ENCODE measurements around the gene FAM110D. TPM values are rescaled to one million over a fixed set of nuclear protein-coding genes. Genes with fewer than 3 reads are reported as not detected.

Gene FAM110D
- total RNA-seq, 1 experiment from 2014 or later: 0.05 TPM

DNA sequence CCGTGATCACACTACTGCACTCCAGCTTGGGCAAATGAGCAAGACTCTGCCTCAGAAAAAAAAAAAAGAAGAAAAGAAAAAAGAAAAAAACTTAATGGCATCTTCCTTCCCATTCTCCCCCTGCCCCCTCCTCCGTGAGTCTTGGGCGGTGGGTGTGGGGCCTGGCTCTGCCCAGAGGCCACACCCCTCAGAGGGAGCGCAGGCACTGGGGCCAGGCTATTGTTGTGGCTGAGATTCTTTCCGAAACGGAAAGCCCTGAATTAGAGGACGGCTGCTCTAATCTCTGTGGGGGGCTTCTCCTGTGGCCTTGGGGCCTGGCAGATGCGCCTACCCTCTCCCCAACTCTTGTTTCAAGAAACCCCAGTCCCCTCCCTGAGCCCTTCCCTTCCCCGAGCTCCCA, 4.1 kb upstream of the FAM110D start:
- H3K36me3 ChIP-seq (ENCODE audit: control insufficient read depth, insufficient read depth, low read length): no peaks in the 10 kb centered on the region
- H3K4me1 ChIP-seq (ENCODE audit: control insufficient read depth, insufficient read depth, low read length): no peaks in the 10 kb centered on the region; the same call in 1 of the 2 replicates
- H3K27ac ChIP-seq (ENCODE audit: low read length): no peak overlapping the region
- in situ Hi-C loops (cut with HindIII; ENCODE audit: low pct_unique_long_range_greater_than_20kb, low sequenced_read_pairs): no loop called here
- ChIA-PET CTCF (no interaction called here), POLR2A (no interaction called here)
- no peaks in the 10 kb centered on the region for H3K27me3 ChIP-seq (ENCODE audit: control insufficient read depth, insufficient read depth, low read length)
- H3K9me3 ChIP-seq (ENCODE audit: control insufficient read depth, insufficient read depth, low read depth, low read length): no peaks in the 10 kb centered on the region
- intact Hi-C loops (cut with micrococcal nuclease; ENCODE audit: unreplicated experiment): no loop called here
- no peak overlapping the region for H3K4me3 ChIP-seq (ENCODE audit: low read depth in 2 of 2, low read length in 2 of 2)
- TF ChIP-seq, protein P1, sequence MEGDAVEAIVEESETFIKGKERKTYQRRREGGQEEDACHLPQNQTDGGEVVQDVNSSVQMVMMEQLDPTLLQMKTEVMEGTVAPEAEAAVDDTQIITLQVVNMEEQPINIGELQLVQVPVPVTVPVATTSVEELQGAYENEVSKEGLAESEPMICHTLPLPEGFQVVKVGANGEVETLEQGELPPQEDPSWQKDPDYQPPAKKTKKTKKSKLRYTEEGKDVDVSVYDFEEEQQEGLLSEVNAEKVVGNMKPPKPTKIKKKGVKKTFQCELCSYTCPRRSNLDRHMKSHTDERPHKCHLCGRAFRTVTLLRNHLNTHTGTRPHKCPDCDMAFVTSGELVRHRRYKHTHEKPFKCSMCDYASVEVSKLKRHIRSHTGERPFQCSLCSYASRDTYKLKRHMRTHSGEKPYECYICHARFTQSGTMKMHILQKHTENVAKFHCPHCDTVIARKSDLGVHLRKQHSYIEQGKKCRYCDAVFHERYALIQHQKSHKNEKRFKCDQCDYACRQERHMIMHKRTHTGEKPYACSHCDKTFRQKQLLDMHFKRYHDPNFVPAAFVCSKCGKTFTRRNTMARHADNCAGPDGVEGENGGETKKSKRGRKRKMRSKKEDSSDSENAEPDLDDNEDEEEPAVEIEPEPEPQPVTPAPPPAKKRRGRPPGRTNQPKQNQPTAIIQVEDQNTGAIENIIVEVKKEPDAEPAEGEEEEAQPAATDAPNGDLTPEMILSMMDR (IDR thresholded peaks at IDR 0.05): no peak
- no peak for TF ChIP-seq SIN3A (IDR thresholded peaks at IDR 0.05; ENCODE audit: borderline replicate concordance, insufficient read depth, low read depth, low read length)
- TF ChIP-seq, protein P2, sequence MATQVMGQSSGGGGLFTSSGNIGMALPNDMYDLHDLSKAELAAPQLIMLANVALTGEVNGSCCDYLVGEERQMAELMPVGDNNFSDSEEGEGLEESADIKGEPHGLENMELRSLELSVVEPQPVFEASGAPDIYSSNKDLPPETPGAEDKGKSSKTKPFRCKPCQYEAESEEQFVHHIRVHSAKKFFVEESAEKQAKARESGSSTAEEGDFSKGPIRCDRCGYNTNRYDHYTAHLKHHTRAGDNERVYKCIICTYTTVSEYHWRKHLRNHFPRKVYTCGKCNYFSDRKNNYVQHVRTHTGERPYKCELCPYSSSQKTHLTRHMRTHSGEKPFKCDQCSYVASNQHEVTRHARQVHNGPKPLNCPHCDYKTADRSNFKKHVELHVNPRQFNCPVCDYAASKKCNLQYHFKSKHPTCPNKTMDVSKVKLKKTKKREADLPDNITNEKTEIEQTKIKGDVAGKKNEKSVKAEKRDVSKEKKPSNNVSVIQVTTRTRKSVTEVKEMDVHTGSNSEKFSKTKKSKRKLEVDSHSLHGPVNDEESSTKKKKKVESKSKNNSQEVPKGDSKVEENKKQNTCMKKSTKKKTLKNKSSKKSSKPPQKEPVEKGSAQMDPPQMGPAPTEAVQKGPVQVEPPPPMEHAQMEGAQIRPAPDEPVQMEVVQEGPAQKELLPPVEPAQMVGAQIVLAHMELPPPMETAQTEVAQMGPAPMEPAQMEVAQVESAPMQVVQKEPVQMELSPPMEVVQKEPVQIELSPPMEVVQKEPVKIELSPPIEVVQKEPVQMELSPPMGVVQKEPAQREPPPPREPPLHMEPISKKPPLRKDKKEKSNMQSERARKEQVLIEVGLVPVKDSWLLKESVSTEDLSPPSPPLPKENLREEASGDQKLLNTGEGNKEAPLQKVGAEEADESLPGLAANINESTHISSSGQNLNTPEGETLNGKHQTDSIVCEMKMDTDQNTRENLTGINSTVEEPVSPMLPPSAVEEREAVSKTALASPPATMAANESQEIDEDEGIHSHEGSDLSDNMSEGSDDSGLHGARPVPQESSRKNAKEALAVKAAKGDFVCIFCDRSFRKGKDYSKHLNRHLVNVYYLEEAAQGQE (IDR thresholded peaks at IDR 0.05; ENCODE audit: insufficient read depth in 1 of 2, low read depth in 2 of 2, low read length in 1 of 2): no peak
- BruUV-seq (replicated peaks): no TSS peak
- DNase-seq (ENCODE audit: low read depth, low spot score): no peak
- no peak for ATAC-seq

DNA sequence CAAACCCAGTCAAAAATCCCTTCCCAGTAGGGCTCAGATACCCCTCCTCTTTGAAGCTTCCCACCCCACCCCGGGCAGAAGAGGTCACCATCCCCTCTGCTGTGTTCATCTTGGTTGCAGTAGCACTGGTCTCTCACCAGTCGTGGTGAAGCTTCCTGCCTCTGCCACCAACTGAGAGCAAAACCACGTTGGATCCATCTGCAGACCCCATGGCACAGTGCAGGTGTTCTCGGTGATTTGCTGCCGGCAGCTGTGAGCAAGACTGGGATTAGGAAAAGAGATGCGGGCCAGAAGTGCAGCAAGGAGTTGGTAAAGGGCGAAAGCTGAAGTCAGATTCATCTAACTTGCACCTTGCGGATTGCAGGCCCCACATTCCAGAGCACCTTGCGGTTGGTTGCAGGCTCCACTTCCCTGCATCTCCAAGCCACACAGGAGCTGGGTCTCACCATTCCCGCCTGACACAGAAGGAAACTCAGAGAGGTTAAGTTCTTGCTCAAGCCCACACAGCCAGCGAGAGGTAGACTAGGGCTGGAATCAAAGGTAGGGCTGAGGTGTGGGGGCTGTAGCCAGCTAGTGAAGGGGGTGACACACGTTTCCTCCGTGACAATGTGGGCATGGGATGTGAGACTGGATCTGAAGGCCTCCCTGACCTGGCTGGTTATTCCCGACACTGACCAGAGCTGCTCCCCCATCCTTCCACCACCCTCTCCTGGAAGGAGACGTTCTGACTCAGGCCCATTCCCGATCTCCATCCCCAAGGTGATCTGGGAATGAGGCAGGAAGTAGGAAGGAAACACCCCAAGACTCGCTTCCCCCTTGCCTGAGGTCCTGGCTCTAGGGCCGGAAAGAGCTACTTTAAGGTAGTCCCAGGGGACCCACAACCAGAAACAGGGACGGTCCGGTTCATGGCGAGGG, 3.3 kb upstream of the FAM110D start:
- no peak for ATAC-seq
- Histone ChIP-seq H3K36me3 (ENCODE audit: control insufficient read depth, insufficient read depth, low read length) (no peaks in the 10 kb centered on the region), H3K27ac (ENCODE audit: low read length) (no peak overlapping the region), H3K9me3 (ENCODE audit: control insufficient read depth, insufficient read depth, low read depth, low read length) (no peaks in the 10 kb centered on the region), H3K4me1 (ENCODE audit: control insufficient read depth, insufficient read depth, low read length) (no peaks in the 10 kb centered on the region; the same call in 1 of the 2 replicates), H3K4me3 (ENCODE audit: low read depth in 2 of 2, low read length in 2 of 2) (no peak overlapping the region), H3K27me3 (ENCODE audit: control insufficient read depth, insufficient read depth, low read length) (no peaks in the 10 kb centered on the region)
- CTCF ChIA-PET: interaction anchor here (1.0 kb wide), 1 partner anchor 51 kb away, joined by 4 read pairs; no protein-coding TSS in a partner anchor
- DNase-seq (ENCODE audit: low read depth, low spot score): no peak
- POLR2A ChIA-PET: interaction anchor here (0.6 kb wide), 1 partner anchor 173 kb away, joined by 9 read pairs; no protein-coding TSS in a partner anchor
- no TSS peak for BruUV-seq (replicated peaks)
- in situ Hi-C loops (cut with HindIII; ENCODE audit: low pct_unique_long_range_greater_than_20kb, low sequenced_read_pairs): no loop called here
- intact Hi-C loops (cut with micrococcal nuclease; ENCODE audit: unreplicated experiment): no loop called here
- TF ChIP-seq, protein P1 (IDR thresholded peaks at IDR 0.05): no peak
- TF ChIP-seq TCF7L2 (IDR thresholded peaks at IDR 0.05; ENCODE audit: low read depth, low read length) (no peak), POLR2AphosphoS5 (IDR thresholded peaks at IDR 0.05; ENCODE audit: low read depth, low read length) (no peak), SIN3A (IDR thresholded peaks at IDR 0.05; ENCODE audit: borderline replicate concordance, insufficient read depth, low read depth, low read length) (no peak)
- TF ChIP-seq, protein P2 (IDR thresholded peaks at IDR 0.05; ENCODE audit: insufficient read depth in 1 of 2, low read depth in 2 of 2, low read length in 1 of 2): no peak

All from Panc1 (cell line).